Globus pallidus (tissue), 1 donor: ENCODE results near the gene TNIK.

Experiments used
- DNase-seq: peaks from one replicate; pipeline ENCODE4 v3.0.0-alpha.2; 2015; ENCODE audit warnings: low spot score

The TNIK gene

GRCh38 chr3:171362575-171362974 is 97.6 kb downstream of the TNIK start:
- DNase-seq: no peak

- no peak for DNase-seq
These were observed 101.4 kb downstream of the TNIK start for GRCh38 chr3:171358881-171359198.

GRCh38 chr3:171358181-171358880 is 101.9 kb downstream of the TNIK start:
- no peak for DNase-seq

DNA sequence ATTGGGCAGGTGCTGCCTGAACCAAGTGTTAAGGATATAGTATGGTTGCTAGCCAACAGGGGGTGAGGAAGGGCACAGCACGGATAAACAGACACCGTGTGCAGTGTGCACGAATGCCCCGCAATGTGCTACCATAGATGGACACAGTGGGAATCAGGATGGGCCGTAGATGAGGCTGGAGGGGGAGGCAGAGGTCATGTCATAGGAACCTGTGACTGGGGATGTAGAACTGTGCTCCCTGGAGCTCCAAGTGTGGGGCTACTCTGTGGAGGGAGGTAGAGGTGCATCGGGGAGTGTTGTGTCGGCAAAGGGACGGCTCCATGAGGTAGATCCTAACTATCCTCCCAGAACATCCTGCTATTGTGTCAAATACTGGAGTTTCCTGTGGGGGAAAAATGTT is 102.5 kb downstream of the TNIK start:
- DNase-seq: no peak

GRCh38 chr3:171356251-171356650 is 104.0 kb downstream of the TNIK start:
- no peak for DNase-seq

DNA sequence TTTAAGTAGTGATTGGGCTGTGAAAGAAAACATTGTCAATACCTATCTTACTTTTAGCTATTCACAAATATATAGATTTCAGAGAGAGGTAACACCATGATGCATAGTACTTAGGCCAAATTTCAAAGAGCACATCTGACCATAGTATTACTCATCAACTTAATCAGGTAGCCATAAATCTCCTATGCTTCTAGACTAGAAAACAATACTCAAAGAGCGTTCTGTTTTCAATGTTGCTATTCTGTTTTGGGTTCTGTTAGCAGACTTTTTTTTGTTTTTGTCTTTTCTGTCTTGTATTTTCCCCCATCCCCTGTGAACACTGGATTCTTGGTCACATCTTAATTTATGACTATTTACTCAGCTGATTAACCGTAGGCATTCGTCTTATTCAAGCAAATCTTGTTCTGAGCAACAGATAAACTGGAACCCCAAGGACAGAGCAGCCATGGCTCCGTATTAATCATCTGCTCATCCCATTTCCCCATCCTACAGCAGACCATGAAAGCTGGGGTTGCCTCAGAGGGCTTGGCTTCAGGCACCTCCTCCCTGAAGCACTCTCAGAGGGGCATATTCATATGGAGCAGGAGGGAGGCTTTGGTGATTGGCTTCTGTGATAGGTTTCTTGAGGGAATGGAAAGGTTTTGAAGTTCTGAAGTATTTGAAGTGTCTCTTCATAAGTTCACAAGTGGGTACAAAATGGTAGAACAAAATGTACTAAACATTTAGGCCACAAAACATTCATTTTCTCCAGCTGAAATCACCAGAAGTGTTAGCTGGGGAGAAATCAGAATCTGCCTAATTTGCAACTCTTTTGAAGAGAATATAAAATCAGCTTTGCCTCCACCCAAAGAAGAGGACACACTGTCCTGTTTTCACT is 105.3 kb downstream of the TNIK start:
- DNase-seq: no peak

GRCh38 chr3:171354049-171354705 is 106.0 kb downstream of the TNIK start:
- DNase-seq: no peak

GRCh38 chr3:171353423-171353822 is 106.8 kb downstream of the TNIK start:
- no peak for DNase-seq

DNA sequence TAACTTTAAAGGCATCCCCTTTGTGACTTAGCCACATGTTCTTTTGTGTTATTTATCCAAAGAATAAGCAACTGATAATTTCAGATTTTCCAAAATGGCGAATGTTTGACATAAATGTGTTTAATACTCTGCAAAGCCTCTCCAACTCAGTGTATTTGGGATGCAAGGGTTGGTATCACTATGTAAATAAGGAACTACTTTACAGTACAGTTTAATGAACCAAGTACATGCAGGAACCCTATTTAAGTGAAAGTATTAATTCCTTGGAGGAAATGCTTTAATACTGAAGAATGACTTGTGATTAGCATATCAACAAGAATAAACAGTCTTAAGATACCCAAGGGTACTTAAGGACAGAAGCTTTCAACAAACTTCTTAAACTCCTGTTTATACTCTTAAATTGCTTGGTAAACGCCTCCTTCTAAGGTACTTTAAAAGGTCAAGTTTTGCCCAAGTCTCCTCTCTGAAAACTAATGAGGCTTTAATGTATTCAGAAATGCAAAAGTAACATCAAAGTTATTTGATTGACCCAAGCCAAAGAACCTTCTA is 107.7 kb downstream of the TNIK start:
- DNase-seq: no peak

GRCh38 chr3:171351676-171352075 is 108.5 kb downstream of the TNIK start:
- no peak for DNase-seq

- no peak for DNase-seq
These were observed 109.8 kb downstream of the TNIK start for GRCh38 chr3:171350364-171350763.

DNA sequence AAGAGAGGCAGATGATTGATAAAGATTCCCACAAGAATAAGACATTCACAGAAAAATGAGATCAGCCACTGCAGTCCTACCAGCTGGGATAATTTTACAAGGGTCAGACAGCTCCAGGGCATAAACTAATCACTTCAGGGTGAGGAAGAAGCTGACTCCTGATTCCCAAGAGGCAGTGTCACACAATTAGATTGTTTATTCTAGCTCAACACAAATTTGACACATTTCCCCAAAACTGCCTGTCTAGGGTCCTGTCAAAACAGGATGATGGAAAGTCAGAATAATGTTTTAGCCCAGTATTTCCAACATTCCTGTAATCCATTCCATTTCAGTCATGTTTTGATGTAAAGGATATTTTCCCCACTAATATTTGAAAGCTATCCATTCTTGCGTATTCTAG is 110.8 kb downstream of the TNIK start:
- DNase-seq: peak; percentile 42

- DNase-seq: no peak
These were observed 112.1 kb downstream of the TNIK start for GRCh38 chr3:171348121-171348520.

GRCh38 chr3:171347301-171348039 is 112.7 kb downstream of the TNIK start:
- DNase-seq: no peak

DNA sequence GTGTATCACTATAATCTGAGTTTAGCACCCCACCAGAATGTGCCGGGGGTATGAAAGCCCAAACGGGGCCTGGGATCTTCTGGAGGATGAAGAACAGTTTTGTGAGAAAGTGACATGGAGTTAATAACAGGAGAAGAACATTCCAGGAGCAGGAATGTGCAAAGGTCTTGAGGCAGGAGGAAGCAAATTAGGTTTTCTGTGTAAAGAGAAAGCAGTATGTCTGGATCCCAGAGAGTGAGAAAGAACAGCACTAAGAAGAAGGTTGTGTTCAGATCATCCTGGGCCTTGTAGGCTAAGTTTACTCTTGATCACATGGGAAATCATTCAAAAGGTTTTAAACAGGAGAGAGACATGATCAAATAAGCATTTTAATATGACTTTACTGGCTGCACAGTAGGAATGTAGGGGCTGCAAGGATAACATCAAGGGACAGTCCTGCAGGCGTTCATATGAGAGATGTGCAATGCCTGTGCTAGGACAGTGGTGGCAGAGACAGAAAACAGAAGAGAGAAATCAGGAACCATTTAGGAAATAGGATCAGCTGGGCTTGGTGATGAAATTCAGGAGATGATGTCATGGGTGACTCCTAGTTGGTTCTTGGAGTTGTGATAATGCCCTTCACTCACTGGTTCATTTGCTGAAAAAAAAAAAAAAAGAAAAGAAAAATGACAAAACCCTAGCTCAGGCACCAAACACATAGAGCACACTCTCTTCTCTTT is 113.5 kb downstream of the TNIK start:
- no peak for DNase-seq

DNA sequence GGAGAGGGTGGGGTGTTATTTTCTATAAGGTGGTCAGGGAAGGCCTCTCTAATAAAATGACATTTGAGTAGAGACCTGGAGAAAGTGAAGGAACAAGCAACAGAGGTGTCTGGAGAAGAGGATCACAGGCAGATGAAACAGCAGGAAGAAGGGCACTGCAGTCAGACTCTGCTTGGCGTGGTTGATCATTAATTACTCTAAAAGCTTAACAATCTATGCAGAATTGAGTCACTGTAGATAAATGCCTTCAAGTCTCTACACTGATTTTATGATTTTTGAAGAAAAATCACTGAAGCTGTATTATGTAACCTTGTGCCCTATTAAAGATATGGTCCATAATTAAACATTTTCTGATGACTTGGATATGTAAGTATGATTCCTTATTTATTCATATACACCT is 114.2 kb downstream of the TNIK start:
- DNase-seq: no peak

- no peak for DNase-seq
These were observed 114.9 kb downstream of the TNIK start for GRCh38 chr3:171345107-171345843.

GRCh38 chr3:171343693-171344092 is 116.5 kb downstream of the TNIK start:
- DNase-seq: no peak

- no peak for DNase-seq
These were observed 117.3 kb downstream of the TNIK start for GRCh38 chr3:171342783-171343420.

- no peak for DNase-seq
These were observed 118.0 kb downstream of the TNIK start for GRCh38 chr3:171342200-171342599.
